ENCODE measurements around the gene AFAP1L2. TPM values are rescaled to one million over a fixed set of nuclear protein-coding genes. Genes with fewer than 3 reads are reported as not detected.
"Not testable (repeated sequence)": the region's sequence is repeated elsewhere in the genome, so short reads cannot be mapped to it uniquely, and the experiment has no call there.

The AFAP1L2 gene
- total RNA-seq, 1 donor, result 0.18 TPM

GRCh38 chr10:114334301-114334700 is 70.0 kb downstream of the AFAP1L2 start:
- no peak for DNase-seq (ENCODE audit: low read depth)

GRCh38 chr10:114333441-114333840 is 70.9 kb downstream of the AFAP1L2 start:
- DNase-seq (ENCODE audit: low read depth), result not testable (repeated sequence)

More at GRCh38 chr10:114334301-114334700, 70.0 kb downstream of the AFAP1L2 start:
- no peak for TF ChIP-seq CTCF (IDR thresholded peaks at IDR 0.05; ENCODE audit: insufficient read depth, low read length)
- H3K4me3 ChIP-seq (ENCODE audit: low read depth, low read length), result no peak overlapping the region

GRCh38 chr10:114332301-114333192 is 71.8 kb downstream of the AFAP1L2 start:
- no peak for DNase-seq (ENCODE audit: low read depth)
- no peak for TF ChIP-seq CTCF (IDR thresholded peaks at IDR 0.05; ENCODE audit: insufficient read depth, low read length)

More at GRCh38 chr10:114333441-114333840, 70.9 kb downstream of the AFAP1L2 start:
- H3K4me3 ChIP-seq (ENCODE audit: low read depth, low read length), result not testable (repeated sequence)

DNA sequence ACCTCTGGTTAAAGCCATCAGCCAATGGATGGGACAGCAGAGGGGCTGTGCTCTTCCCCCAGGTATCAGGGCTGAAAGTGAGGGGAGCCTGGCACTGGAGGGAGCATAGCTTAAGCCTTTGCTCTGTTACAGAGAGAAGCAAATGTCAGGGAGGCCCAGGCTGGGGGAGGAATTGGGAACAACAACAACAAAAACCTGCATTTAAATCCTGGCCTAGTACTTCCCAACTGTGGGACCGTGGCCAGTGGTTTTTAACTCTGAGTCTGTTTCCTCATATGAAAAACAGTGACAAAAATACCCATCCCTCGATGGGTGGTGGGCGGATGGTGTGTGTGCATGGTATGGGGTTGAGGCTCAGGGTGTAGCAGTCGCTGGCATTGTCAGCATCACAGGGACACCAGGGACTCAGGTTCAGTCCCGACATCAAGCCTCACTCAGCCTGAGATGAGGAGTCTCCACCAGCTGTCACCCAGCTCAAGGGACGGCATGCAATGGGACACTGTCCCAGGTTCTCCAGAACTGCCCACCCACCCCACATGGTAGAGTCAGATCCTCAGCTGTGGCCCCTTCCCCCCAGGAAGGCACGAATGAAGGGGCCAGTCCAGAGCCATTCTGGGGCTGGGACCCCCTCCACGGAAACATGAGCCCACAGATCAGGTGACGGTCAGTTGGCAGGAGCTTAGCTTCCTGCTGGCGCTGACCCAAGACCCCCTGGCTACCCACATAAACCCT is 74.5 kb downstream of the AFAP1L2 start:
- no peak for DNase-seq (ENCODE audit: low read depth)
- H3K4me3 ChIP-seq (ENCODE audit: low read depth, low read length), result no peak overlapping the region
- no peak for TF ChIP-seq CTCF (IDR thresholded peaks at IDR 0.05; ENCODE audit: insufficient read depth, low read length)

More at GRCh38 chr10:114332301-114333192, 71.8 kb downstream of the AFAP1L2 start:
- no peak overlapping the region for H3K4me3 ChIP-seq (ENCODE audit: low read depth, low read length)

- DNase-seq (ENCODE audit: low read depth), result peak; percentile 4
- no peak for TF ChIP-seq CTCF (IDR thresholded peaks at IDR 0.05; ENCODE audit: insufficient read depth, low read length)
- no peak overlapping the region for H3K4me3 ChIP-seq (ENCODE audit: low read depth, low read length)
These were observed 75.4 kb downstream of the AFAP1L2 start for GRCh38 chr10:114328874-114329273.

- no peak for DNase-seq (ENCODE audit: low read depth)
- H3K4me3 ChIP-seq (ENCODE audit: low read depth, low read length), result no peak overlapping the region
- no peak for TF ChIP-seq CTCF (IDR thresholded peaks at IDR 0.05; ENCODE audit: insufficient read depth, low read length)
These were observed 75.9 kb downstream of the AFAP1L2 start for GRCh38 chr10:114328441-114328812.
